Fibroblast of mammary gland (primary cell): ENCODE results near the gene KCNS1.

Experiments used
- DNase-seq: peaks from one replicate; pipeline ENCODE4 v3.0.0-alpha.2; 2010; ENCODE audit warnings: low read depth
- H3K4me3 ChIP-seq: 2 replicates; pipeline ENCODE4 v1.5.1; 2011; ENCODE audit warnings: low read depth, mild to moderate bottlenecking, low read length, moderate library complexity; ENCODE audit not compliant: control insufficient read depth
- CTCF ChIP-seq: conservative IDR thresholded peaks from 2 replicates; pipeline ENCODE4 v1.5.1; 2011; ENCODE audit warnings: low read depth, low read length, inconsistent platforms; ENCODE audit not compliant: control insufficient read depth, insufficient read depth

The KCNS1 gene

GRCh38 chr20:45085867-45086266 lies 15.1 kb downstream of the KCNS1 start:
- no peak for TF ChIP-seq CTCF
- DNase-seq, result no peak
- H3K4me3 ChIP-seq, result no peak overlapping the region

GRCh38 chr20:45085289-45085688 lies 15.6 kb downstream of the KCNS1 start:
- TF ChIP-seq CTCF, result no peak
- H3K4me3 ChIP-seq, result no peak overlapping the region
- no peak for DNase-seq

- no peak for TF ChIP-seq CTCF
- no peak for DNase-seq
- no peak overlapping the region for H3K4me3 ChIP-seq
Measured at GRCh38 chr20:45083127-45083526, 17.8 kb downstream of the KCNS1 start.

GRCh38 chr20:45082468-45082867 lies 18.5 kb downstream of the KCNS1 start:
- TF ChIP-seq CTCF, result no peak
- no peak overlapping the region for H3K4me3 ChIP-seq
- DNase-seq, result no peak

- no peak overlapping the region for H3K4me3 ChIP-seq
- DNase-seq, result no peak
- peak; percentile 47 for TF ChIP-seq CTCF
Measured at GRCh38 chr20:45080867-45081624, 19.9 kb downstream of the KCNS1 start.

- TF ChIP-seq CTCF, result no peak
- DNase-seq, result no peak
- H3K4me3 ChIP-seq, result no peak overlapping the region
Measured at GRCh38 chr20:45077559-45077958, 23.4 kb downstream of the KCNS1 start.

GRCh38 chr20:45073221-45073620 lies 27.7 kb downstream of the KCNS1 start:
- no peak for TF ChIP-seq CTCF
- H3K4me3 ChIP-seq, result no peak overlapping the region
- DNase-seq, result no peak
